Nephron (organoid): ENCODE results near the gene COPA.

Experiments
- H3K27ac Mint-ChIP-seq, 3 experiments: 2 replicates each; pipeline ENCODE4 v1.8.0; 2020; ENCODE audit warnings: mixed read lengths in 3 of 3, mild to moderate bottlenecking in 2 of 3, moderate library complexity in 1 of 3
- H3K27me3 Mint-ChIP-seq: 2 replicates; pipeline ENCODE4 v1.8.0; 2021; ENCODE audit warnings: low read depth, mild to moderate bottlenecking, moderate library complexity, mixed read lengths
- H3K36me3 Mint-ChIP-seq: 2 replicates; pipeline ENCODE4 v1.8.0; 2020; ENCODE audit warnings: low read depth, mixed read lengths
- H3K4me1 Mint-ChIP-seq: 2 replicates; pipeline ENCODE4 v1.8.0; 2020; ENCODE audit warnings: mixed read lengths
- H3K4me3 Mint-ChIP-seq, 3 experiments: 2 replicates each; pipeline ENCODE4 v1.8.0; 2020; ENCODE audit warnings: mild to moderate bottlenecking in 3 of 3, mixed read lengths in 3 of 3, moderate library complexity in 2 of 3
- H3K9me3 Mint-ChIP-seq: 2 replicates; pipeline ENCODE4 v1.8.0; 2020; ENCODE audit warnings: mixed read lengths
- CTCF ChIP-seq, 3 experiments: fragments of 200-600 bp; sonication (generic); IDR thresholded peaks; one replicate each; pipeline ENCODE4 v1.5.0; 2021; ENCODE audit warnings: antibody characterized with exemption in 3 of 3; ENCODE audit not compliant: unreplicated experiment in 3 of 3

Gene COPA

GRCh38 chr1:160353223-160353622, 10.2 kb upstream of the COPA start:
- TF ChIP-seq CTCF (IDR thresholded peaks at IDR 0.05; ENCODE audit: unreplicated experiment in 3 of 3) = no peak
- Mint-ChIP-seq H3K27ac (no peak overlapping the region), H3K4me3 (no peak overlapping the region), H3K9me3 (no peaks in the 10 kb centered on the region), H3K27me3 (no peaks in the 10 kb centered on the region), H3K36me3 (peaks cover 84% of the 10 kb centered on the region), H3K4me1 (peaks cover 6% of the 10 kb centered on the region)

- H3K27me3 Mint-ChIP-seq = no peaks in the 10 kb centered on the region
- H3K27ac Mint-ChIP-seq = no peak overlapping the region
- no peak for TF ChIP-seq CTCF (IDR thresholded peaks at IDR 0.05; ENCODE audit: unreplicated experiment in 3 of 3)
- H3K4me3 Mint-ChIP-seq = no peak overlapping the region
- H3K36me3 Mint-ChIP-seq = peaks cover 83% of the 10 kb centered on the region
- no peaks in the 10 kb centered on the region for H3K9me3 Mint-ChIP-seq
- H3K4me1 Mint-ChIP-seq = peaks cover 6% of the 10 kb centered on the region
Measured at GRCh38 chr1:160352555-160352954, 9.5 kb upstream of the COPA start.

- H3K36me3 Mint-ChIP-seq = peaks cover 79% of the 10 kb centered on the region
- H3K4me1 Mint-ChIP-seq = peaks cover 11% of the 10 kb centered on the region
- no peak overlapping the region for H3K4me3 Mint-ChIP-seq
- TF ChIP-seq CTCF (IDR thresholded peaks at IDR 0.05; ENCODE audit: unreplicated experiment in 3 of 3) = no peak
- H3K27me3 Mint-ChIP-seq = no peaks in the 10 kb centered on the region
- H3K9me3 Mint-ChIP-seq = no peaks in the 10 kb centered on the region
- no peak overlapping the region for H3K27ac Mint-ChIP-seq
Measured at GRCh38 chr1:160351629-160352028, 8.6 kb upstream of the COPA start.

- peaks cover 33% of the 10 kb centered on the region for H3K36me3 Mint-ChIP-seq
- peaks cover 28% of the 10 kb centered on the region for H3K4me1 Mint-ChIP-seq
- no peak overlapping the region for H3K27ac Mint-ChIP-seq
- H3K9me3 Mint-ChIP-seq = no peaks in the 10 kb centered on the region
- no peak for TF ChIP-seq CTCF (IDR thresholded peaks at IDR 0.05; ENCODE audit: unreplicated experiment in 3 of 3)
- H3K27me3 Mint-ChIP-seq = no peaks in the 10 kb centered on the region
- peak overlapping the region in 2 of 3 experiments; percentile 24 to 36 for H3K4me3 Mint-ChIP-seq
Measured at GRCh38 chr1:160346958-160347357, 3.9 kb upstream of the COPA start.

- H3K4me3 Mint-ChIP-seq = peak overlapping the region in 1 of 3 experiments; percentile 36
- H3K9me3 Mint-ChIP-seq = no peaks in the 10 kb centered on the region
- H3K27ac Mint-ChIP-seq = no peak overlapping the region
- peaks cover 32% of the 10 kb centered on the region for H3K4me1 Mint-ChIP-seq
- no peak for TF ChIP-seq CTCF (IDR thresholded peaks at IDR 0.05; ENCODE audit: unreplicated experiment in 3 of 3)
- H3K36me3 Mint-ChIP-seq = peaks cover 29% of the 10 kb centered on the region
- H3K27me3 Mint-ChIP-seq = no peaks in the 10 kb centered on the region
Measured at GRCh38 chr1:160346463-160346862, 3.4 kb upstream of the COPA start.

- peaks cover 43% of the 10 kb centered on the region for H3K4me1 Mint-ChIP-seq
- peak overlapping the region; percentile 98 to 100 (median 99) for H3K4me3 Mint-ChIP-seq
- peak overlapping the region; percentile 73 to 95 (median 93) for H3K27ac Mint-ChIP-seq
- TF ChIP-seq CTCF (IDR thresholded peaks at IDR 0.05; ENCODE audit: unreplicated experiment in 3 of 3) = no peak
- H3K36me3 Mint-ChIP-seq = peaks cover 19% of the 10 kb centered on the region
- H3K27me3 Mint-ChIP-seq = no peaks in the 10 kb centered on the region
- H3K9me3 Mint-ChIP-seq = no peaks in the 10 kb centered on the region
Measured at GRCh38 chr1:160344936-160345335, 1.9 kb upstream of the COPA start.
